Tibial nerve (tissue), 4 donors: ENCODE measurements around the gene ACTN1.

Experiments used
- CTCF ChIP-seq, 5 experiments: fragments of 200-600 bp in 3 of 5; fragments of 450-650 bp in 2 of 5; sonication (generic) in 3 of 5; IDR thresholded peaks; one replicate each; pipeline ENCODE4 v1.5.1; 2016 to 2019; ENCODE audit warnings: antibody characterized with exemption in 5 of 5, mild to moderate bottlenecking in 3 of 5, moderate library complexity in 2 of 5
- EP300 ChIP-seq, 2 donors: sonication (generic); formaldehyde crosslinking; IDR thresholded peaks; one replicate each; pipeline ENCODE4 v1.6.1; 2017; ENCODE audit warnings: antibody characterized with exemption in 2 of 2, mild to moderate bottlenecking in 1 of 2
- POLR2A ChIP-seq, 2 donors: fragments of 450-650 bp; IDR thresholded peaks; one replicate each; pipeline ENCODE4 v1.6.1; 2017; ENCODE audit warnings: antibody characterized with exemption in 2 of 2, mild to moderate bottlenecking in 2 of 2, moderate library complexity in 2 of 2

GRCh38 chr14:68854421-68854820 lies 124.7 kb downstream of the ACTN1 start:
- TF ChIP-seq CTCF (IDR thresholded peaks at IDR 0.05) (no peak), POLR2A (IDR thresholded peaks at IDR 0.05) (no peak), EP300 (IDR thresholded peaks at IDR 0.05) (no peak)
